ENCODE results near the gene FAM234B.
A peak's percentile ranks its signal among the peaks of the same experiment; 100 is the strongest.
"Not testable (repeated sequence)": the region's sequence is repeated elsewhere in the genome, so short reads cannot be mapped to it uniquely, and the experiment has no call there.

FAM234B gene

DNA sequence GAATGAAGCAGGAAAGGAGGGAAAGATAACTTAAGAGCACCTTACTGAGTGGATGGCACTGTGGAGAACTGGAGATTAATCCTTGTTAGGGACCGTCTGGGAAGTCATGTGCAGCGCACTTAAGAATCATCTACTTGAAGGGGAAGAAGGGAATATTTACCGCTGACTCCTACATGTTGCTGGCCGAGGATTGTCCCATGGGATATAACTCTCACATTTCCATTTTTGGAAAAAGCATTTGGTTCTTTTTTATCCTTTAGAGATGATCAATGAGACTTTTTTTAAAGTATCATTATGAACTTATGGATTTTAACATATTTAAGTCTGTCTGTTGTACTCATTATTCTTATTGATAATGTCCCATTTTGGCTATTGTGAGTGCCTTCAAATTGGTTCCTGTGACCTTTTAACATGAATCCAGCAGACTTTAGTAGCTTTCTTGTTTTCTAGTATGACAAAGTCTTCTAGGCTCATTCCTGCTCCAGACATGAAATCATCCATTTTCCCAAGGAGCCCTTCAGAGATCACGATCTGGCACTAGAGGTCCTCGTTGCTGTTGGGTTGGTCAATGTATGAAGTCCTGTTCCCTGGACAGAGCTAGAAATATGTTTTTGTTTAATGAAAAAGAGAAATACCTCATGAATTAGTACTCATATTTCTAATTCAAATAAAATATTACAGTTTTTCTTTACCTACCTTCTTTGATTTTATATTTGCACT, 20.2 kb upstream of the FAM234B start:
- peak; percentile 16 for DNase-seq (ENCODE audit: low spot score)

DNA sequence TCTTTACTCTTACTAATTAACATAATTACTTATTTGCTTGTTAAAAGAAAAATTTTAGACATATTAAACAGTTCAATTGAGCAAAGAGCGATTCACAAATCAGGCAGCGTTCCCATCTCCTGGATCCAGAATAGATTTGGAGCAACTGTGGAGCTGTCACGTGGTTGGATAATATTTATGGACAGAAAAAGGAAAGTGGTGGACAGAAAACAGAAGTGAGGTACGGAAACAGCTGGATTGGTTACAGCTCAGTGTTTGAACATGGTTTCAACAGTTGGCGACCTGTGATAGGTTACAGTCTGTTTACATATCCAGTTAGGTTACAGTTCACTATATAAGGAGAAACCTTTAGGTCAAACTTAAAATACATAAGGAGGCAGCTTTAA, 19.7 kb upstream of the FAM234B start:
- DNase-seq (ENCODE audit: low spot score), result no peak

DNA sequence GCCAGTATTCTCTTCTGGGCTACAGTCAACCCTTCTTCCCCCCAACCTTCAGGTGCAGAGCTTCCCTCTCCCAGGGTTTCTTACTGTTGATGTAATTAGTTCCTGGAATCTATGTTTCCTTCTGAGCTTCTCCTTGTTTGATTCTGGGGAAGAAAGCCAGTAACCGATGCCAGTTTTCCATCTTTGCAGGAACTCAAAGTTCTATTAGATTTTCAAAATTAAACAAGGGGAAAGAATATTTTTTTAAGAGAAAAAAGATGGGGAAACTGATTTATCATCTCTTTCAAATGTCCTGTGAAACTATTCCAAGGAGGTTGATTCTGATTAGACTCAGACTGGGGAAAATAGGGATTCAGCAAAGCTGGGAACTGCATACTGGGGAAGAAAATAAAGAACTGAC, 17.9 kb upstream of the FAM234B start:
- DNase-seq (ENCODE audit: low spot score), result no peak

DNA sequence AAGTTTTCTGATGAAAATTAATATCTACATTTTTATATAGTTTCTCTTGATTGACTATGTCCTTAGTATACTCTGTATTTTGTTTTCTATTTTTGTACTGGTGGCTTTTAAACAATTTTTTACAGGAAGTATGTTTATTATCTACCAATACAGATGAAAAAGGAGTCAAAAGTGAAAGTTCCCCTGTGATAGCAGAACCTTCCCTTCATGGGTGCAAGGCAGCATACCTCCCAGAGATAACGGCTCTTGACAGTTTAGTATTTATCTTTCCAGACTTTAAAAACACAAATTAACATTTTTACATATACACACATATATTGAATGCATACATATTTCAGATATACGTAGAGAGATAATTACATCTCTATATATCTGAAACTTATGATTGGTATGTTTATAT, 17.1 kb upstream of the FAM234B start:
- DNase-seq (ENCODE audit: low spot score), result no peak

DNA sequence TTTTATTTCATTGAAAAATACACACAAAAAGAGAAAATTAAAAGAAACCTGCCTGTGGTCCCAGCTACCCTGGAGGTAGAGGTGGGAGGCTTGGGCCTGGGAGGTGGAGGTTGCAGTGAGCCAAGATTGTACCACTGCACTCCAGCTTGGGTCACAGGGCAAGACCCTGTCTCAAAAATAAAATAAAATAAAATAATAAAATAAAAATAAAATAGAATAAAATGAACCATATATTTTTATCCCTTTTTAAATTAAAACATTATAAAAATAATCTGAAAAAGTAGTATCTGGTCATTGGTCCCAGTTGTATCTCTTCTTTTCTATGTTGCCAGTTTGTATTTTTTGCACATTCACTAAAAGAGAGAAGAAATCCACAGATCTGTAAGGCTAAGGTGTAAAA, 16.7 kb upstream of the FAM234B start:
- DNase-seq (ENCODE audit: low spot score), result no peak

DNA sequence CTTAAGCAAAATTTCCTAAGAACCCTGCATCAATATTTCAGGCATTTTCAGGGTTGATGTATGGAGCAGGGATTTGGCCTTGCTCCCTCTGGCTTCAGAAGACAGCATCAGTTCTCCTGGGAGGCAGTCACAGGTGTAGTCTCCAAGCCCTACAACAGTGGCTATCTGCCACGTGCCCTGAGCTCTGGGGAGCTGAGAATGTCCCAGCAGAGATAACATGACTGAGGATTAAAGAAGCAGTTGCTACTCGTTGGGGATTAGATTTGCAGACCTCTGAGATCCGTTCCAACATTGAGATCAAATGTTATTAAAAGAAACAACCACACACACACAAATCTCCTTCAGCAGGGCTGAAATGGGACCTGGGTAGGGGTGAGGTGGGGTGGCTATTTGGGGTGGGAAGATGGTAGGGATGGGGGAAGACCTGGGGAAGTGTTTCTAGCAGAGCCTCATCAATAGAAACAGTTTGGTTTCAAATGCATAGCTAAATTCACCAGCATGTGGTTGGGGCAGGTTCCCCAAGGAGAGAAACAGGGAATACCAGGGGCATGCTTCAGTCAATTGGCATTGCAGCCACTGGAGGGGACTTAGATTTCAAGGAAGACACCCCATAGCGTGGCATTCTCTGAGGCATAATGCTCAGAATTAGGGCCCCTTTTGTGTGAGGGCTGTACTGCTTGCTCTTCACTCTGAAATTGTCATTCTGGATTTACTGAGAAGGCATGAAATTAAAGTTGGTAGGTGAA, 15.2 kb upstream of the FAM234B start:
- DNase-seq (ENCODE audit: low spot score), result no peak

DNA sequence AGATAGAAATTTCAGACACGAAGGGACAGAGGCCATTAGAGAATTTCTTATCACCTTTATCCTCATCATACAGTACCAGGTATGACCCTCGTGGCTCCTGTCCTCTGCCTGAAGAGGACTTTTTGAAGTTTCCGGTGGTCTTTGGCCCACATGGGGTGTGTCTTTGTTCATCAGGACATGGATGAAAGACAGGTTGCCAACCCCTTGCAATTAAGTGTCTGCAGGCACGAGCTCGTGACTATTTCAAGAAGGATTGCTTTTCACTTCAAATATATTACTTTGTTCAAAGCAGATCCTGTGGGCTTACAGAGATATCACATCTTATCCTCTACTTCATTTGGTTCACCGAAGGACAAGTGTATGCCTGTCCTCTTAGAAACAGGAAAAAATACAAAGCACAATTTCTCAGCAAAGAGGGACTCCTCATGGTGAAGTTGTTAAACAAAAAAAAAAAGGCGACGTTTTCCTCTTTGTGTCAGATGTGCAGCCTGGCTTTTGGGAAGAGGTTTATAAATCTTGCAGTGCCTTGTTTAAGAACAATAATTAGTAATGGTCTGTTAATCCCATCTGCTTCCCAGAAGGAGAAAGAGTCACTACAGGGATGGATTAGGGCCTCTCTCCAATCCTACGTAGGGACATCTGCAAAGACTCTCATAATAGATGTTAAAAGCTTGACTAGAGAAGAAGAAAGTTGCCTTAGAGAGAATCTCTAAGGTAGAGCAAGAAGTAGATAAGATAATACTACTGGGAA, 13.5 kb upstream of the FAM234B start:
- no peak for DNase-seq (ENCODE audit: low spot score)

DNA sequence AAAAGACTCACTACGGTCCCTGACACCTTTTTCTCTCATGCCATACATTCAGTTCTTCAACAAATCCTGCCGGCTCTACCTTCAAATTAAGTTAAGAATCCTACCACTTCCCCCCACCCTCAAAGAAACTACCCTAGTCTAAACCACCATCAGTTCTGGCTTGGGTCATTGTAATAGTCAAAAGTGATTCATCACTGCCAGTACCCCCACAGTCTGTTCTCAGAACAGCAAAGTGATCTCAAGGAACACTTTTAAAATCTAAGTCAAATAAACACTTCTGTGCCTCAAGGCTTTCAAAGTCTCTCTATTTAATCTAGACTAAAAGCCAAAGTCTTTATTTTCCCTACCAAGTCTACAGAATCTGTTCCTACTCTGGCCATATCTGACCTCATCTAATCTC, 12.0 kb upstream of the FAM234B start:
- DNase-seq (ENCODE audit: low spot score), result no peak

DNA sequence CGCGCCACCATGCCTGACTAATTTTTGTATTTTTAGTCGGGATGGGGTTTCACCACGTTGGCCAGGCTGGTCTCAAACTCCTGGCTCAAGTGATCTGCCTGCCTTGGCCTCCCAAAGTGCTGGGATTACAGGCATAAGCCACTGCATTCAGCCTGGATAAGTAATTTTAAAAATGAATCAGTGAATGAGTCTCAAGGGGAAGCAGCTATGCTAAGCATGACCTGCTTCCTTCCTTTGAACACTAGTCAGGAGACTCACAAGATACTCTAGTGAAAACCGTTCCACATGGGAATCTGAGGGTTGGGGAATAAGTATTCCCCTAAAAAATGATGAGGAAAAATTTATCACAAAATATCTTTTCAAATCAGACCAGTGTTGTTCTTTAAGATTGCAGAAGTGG, 10.7 kb upstream of the FAM234B start:
- DNase-seq (ENCODE audit: low spot score), result no peak

DNA sequence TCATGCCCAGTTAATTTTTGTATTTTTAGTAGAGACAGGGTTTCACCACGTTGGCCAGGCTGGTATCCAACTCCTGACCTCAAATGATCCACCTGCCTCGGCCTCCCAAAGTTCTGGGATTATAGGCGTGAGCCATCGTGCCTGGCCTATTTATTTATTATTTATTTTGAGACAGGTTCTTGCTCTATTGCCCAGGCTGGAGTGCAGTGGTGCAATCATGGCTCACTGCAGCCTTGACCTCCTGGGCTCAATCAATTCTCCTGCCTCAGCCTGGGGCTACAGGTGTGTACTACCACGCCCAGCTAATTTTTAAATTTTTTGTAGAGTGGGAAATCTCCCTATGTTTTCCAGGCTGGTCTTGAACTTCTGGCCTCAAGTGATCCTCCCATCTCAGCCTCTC, 8.8 kb upstream of the FAM234B start:
- DNase-seq (ENCODE audit: low spot score), result not testable (repeated sequence)

DNA sequence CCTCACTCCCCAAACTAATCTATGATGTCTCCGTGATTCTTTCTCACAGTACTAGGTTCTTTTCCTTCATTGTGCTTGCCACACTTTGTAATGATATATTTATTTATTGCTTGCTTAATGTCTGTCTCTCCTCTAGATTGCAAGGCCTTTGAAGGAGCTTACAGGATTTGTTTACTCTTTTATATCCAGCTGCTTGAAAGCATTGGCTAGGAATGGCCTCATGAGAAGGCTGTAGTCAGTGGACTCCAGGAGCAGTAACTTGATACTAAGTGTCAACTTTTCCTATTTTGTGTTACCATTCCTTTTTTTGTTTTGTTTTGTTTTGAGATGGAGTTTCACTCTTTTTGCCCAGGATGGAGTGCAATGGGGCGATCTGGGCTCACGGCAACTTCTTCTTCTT, 7.3 kb upstream of the FAM234B start:
- DNase-seq (ENCODE audit: low spot score), result no peak

DNA sequence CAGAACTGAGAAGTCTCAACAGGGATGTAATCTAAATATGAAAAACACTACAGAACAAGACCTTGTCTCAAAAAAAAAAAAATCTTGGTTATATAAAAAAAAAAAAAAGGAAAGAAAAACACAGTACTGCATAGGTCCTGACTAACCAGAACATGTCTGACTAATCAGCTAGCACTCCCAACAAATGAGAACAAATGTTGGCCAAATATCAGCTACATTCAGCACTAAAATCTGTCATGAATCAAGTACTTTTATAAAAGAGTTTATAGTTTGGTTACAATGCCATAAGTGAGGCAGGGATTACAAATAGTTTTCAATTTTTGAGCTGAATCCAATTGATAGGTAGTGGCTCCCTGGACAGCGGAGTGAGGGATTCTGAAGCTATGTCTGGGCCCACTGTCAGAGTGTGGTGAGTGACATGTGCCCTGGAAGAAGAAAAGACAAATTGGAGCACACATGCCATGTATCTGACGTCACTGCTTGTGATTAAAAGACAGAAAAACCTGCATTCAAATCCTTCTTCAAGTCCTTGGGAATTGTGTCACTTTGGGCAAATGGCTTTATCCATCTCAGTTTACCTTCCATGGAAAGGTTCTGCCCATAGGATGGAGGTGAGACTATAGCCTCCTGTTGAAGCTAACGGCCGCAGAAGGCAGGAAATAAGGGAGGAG, 5.6 kb upstream of the FAM234B start:
- DNase-seq (ENCODE audit: low spot score), result no peak

DNA sequence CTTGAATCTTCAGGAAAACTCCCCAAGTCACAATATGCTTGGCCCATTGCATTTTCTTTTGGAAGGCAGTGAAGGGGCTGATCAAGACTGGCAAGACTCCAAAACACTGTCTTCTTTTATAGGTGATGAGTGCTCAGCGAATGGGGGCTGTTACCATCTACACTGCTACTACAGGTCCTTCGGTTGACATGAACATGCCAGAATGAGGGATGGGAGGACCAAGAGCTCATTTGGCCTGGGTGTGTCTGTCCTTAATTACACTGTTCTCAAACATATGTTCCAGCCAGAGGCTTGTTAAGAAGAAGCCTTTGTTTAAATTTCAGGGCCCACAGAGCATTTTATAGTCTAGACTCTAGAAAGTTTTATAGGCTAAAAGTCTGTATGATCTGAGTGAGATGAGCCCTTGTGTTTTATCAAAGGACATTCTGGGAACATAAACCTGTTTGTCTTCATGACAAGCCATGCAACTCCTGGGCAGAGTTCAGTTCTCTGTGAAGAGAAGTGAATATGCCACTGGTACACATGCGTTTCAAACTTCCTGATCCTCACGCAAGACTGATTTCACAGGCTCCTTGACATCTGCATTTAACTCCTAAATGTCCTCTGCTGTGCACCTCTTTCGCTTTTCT, 4.7 kb upstream of the FAM234B start:
- DNase-seq (ENCODE audit: low spot score), result peak; percentile 28

DNA sequence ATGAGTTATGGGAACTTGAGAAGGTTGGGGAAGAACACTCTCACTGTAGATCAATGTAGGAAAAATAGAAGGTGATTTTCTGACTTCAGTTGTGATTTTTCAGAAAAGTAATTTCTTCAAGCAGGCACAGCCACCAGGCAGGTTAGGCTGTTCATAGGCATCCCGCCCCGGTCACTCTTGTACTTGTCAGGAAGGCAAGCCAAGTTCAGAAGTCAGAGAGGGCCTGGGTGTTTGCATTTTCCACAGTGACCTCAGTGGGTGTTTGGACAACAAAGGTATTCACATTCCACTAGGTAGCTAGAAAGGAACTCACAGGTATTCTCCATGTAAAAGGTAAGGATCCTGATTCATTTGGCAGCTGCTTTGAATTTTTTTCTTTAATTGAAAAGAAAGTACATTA, 3.0 kb upstream of the FAM234B start:
- DNase-seq (ENCODE audit: low spot score), result no peak

DNA sequence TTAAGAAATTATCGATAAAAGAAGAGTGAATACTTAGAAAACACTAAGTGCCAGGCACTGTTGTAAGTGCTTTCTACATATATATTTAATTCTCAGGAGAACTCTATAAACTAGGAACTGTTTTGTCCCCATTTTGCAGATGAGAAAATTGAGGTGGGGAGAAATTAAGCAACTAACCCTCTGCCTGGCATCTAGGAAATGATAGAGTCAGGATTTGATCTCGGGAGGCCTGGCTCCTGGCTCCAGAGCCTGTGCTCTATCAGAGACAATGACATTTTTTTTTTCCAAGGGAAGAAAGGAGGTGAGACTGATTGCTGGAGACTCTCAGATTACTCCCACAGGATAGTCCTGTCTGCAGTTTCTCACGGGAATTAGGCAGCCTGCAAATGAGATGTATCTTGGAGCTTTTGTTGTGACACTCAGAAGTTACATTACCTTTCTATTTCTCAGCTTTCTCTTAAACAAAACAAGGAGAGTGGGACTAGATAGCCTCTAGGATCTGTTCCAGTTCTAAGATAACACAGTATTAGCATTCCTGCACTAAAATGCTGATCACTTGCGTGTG, 1.4 kb upstream of the FAM234B start:
- no peak for DNase-seq (ENCODE audit: low spot score)

DNA sequence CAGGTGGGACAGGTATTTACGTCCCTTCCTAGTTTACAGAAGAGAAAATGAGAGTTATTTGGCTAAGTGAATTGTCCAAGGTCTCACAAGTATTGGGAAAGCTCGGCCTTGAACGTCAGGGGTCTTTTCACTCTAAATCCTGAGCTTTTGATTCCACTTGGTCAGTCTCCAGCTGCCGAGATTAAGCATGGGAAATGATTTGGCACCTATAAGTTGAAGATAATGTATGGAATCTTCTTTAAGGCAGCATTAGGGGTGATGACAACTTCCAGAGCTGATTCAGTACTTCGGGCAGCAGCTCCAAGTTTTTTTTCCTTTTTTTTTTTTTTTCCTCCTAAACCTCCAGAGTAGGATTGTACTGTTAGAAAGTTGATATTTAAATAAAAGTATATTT, 722 bp downstream of the FAM234B start:
- DNase-seq (ENCODE audit: low spot score), result peak; percentile 29

DNA sequence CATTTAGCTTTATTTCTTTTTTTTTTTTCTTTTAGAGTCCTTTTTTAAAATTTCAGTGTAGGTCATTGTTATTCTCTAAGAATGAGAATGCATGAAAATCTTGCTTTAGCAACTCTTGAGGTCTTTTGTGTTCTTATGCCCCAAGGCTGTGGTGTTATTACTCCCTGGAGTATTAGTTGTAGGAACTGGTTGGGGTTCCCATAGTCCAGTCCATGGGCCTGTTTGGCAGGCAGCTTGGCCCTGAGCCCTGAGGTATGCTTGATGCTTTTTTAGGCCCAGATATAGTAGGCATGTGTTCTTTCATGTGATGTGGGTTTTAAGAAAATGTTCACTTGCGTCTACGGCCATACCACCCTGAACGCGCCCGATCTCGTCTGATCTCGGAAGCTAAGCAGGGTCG, 1.6 kb downstream of the FAM234B start:
- no peak for DNase-seq (ENCODE audit: low spot score)

DNA sequence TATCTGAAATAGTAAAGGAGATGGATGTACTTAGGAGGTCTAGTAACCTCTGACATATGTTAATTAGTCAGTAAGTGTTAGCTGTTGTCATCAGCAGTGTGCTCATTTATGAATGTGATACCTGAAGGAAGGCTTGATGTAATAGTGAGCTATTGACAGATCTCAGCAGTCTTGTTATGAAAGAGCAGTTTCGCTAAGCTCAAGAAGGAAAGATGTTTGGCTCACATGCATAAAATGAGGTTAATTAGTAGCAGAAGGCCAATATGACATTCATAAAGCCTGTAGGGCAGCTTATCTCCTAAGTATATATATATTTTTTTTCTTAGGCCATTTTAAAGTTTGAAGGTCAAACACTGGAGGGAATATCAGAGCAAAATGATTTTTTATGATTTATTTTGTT, 2.8 kb downstream of the FAM234B start:
- no peak for DNase-seq (ENCODE audit: low spot score)

DNA sequence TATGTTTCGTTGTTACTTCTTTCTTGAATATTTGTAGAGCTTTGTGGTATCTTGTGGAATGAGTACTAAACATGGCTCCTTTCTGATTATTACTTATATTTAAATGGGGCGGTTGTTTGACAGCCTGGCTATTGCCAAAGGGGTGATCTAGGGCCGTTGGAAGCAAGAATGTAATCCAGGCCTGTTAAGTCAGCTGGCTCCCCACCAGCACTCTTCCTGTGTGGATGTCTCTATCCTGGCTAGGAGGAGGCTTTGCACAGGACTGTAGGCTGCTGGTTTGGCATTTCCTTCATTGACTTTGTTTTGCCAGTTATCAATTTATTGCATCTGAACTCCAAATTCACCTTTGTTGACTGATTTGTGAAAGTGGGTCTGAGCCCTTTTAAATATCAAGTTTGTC, 5.6 kb downstream of the FAM234B start:
- no peak for DNase-seq (ENCODE audit: low spot score)

DNA sequence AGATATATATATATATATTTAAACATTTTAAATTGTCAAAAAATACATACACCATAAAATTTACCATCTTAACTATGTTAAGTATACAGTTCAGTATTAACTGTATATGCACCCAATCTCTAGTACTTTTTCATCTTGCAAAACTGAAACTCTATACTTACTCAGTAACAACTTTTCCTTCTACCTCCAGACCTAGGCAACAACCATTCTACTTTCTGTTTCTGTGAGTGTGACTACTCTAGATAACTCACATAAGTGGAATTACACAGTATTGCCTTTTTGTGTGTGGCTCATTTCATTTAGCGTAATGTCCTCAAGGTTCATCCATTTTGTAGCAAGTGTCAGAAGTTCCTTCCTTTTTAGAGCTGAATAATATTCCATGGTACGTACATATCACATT, 8.2 kb downstream of the FAM234B start:
- no peak for DNase-seq (ENCODE audit: low spot score)

DNA sequence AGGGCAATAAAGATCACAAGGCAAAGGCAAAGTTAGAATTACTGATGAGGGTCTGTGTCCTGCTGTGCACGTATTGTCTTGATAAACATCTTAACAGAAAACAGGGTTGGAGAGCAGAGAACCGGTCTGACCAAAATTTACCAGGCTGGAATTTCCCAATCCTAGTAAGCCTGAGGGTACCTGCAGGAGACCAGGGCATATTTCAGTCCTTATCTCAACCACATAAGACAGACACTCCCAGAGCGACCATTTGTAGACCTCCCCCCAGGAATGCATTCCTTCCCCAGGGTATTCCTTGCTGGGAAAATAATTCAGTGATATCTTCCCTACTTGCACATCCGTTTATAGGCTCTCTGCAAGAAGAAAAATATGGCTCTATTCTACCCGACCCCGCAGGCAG, 9.4 kb downstream of the FAM234B start:
- not testable (repeated sequence) for DNase-seq (ENCODE audit: low spot score)

DNA sequence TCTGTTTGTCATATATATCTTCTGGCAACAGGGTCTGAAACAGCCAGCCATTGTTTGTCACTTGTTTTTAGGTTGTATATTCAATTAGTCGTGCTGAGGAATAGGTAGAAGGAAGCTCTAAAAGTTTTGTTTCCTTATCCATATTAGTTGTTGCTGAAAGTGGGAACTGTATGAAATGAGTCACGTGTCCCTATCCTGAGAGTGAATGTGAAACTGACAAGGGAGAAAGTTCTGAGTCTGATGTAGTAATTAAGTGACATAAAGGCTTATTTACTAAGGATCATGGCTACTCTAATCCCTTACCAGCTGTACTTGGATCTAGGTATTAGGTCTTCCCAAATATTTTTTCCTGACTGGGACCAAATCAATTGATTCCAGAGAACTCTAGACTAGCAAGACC, 16.4 kb downstream of the FAM234B start:
- DNase-seq (ENCODE audit: low spot score), result no peak

Data from COLO829 (cell line).